Fibroblast of lung (primary cell): ENCODE results near the gene TWNK.

Source experiments
- EZH2 ChIP-seq: IDR thresholded peaks from 2 replicates; pipeline ENCODE4 v1.5.1; 2012; ENCODE audit warnings: low read length, control low read depth, mild to moderate bottlenecking; ENCODE audit errors: missing control alignments
- TF ChIP-seq, protein P1 (sequence below), 2 donors: IDR thresholded peaks in 1 of 2; conservative IDR thresholded peaks in 1 of 2; 1 replicate in 1 of 2; 2 replicates in 1 of 2; pipeline ENCODE4 v1.5.1; 2011 to 2012; ENCODE audit warnings: low read length in 2 of 2, control low read depth in 1 of 2, inconsistent platforms in 1 of 2, low read depth in 1 of 2, mild to moderate bottlenecking in 1 of 2

DNA sequence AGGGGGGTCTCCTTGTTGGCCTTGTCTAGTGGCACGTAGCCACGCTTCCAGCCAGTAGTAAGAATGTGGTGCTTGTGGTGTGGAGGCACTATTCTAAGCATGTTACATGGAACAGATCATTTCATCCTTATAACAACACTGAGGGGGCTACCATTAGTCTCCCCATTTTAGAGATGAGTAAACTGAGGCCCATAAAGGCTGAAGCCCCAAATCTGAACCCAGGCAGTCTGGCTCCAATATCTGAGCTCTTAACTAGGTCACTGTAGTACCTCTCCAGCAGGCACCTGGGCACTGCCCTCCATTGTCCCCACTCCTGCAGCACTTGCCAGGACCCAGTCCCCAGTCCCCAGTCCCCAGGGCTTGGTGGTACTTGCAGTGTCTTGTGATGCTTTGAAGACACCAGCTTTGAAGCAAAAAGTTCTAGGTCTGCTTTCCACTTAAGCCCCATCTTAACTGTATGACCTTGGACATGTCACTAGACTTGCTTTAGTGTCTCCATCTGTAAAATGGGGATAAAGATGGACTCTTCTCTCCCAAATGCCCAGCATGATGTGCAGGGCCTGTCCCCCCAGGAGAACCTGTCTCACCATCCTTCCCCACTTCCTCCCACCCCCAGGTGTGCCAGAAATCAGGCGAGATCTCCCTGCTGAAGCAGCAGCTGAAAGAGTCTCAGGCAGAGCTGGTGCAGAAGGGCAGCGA, 18.7 kb downstream of the TWNK start:
- TF ChIP-seq, protein P1, sequence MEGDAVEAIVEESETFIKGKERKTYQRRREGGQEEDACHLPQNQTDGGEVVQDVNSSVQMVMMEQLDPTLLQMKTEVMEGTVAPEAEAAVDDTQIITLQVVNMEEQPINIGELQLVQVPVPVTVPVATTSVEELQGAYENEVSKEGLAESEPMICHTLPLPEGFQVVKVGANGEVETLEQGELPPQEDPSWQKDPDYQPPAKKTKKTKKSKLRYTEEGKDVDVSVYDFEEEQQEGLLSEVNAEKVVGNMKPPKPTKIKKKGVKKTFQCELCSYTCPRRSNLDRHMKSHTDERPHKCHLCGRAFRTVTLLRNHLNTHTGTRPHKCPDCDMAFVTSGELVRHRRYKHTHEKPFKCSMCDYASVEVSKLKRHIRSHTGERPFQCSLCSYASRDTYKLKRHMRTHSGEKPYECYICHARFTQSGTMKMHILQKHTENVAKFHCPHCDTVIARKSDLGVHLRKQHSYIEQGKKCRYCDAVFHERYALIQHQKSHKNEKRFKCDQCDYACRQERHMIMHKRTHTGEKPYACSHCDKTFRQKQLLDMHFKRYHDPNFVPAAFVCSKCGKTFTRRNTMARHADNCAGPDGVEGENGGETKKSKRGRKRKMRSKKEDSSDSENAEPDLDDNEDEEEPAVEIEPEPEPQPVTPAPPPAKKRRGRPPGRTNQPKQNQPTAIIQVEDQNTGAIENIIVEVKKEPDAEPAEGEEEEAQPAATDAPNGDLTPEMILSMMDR (conservative IDR thresholded peaks at IDR 0.05 in 1 of 2, IDR thresholded peaks at IDR 0.05 in 1 of 2; ENCODE audit: low read depth in 1 of 2, low read length in 2 of 2), result no peak
- no peak for TF ChIP-seq EZH2
